HG02973 (cell line): Measurements from ENCODE around the gene HEPN1.

Source experiments
- ATAC-seq: cut with Tn5 transposase; IDR thresholded peaks from one replicate; pipeline ENCODE4 v1.9.1; 2021; ENCODE audit warnings: moderate library complexity; ENCODE audit not compliant: unreplicated experiment

The HEPN1 gene

GRCh38 chr11:124898711-124899110, 20.3 kb upstream of the HEPN1 start:
- ATAC-seq, result no peak

- no peak for ATAC-seq
Observed at GRCh38 chr11:124899383-124900145, 19.5 kb upstream of the HEPN1 start.

GRCh38 chr11:124900464-124900863, 18.6 kb upstream of the HEPN1 start:
- no peak for ATAC-seq

GRCh38 chr11:124902616-124903015, 16.4 kb upstream of the HEPN1 start:
- no peak for ATAC-seq

- ATAC-seq, result no peak
Observed at GRCh38 chr11:124915541-124916369, 3.3 kb upstream of the HEPN1 start.

- ATAC-seq, result no peak
Observed at GRCh38 chr11:124916370-124916710, 2.7 kb upstream of the HEPN1 start.

GRCh38 chr11:124917115-124917637, 1.9 kb upstream of the HEPN1 start:
- ATAC-seq, result no peak

- no peak for ATAC-seq
Observed at GRCh38 chr11:124919898-124920297, 848 bp downstream of the HEPN1 start.

GRCh38 chr11:124920356-124920755, 1.3 kb downstream of the HEPN1 start:
- ATAC-seq, result no peak

GRCh38 chr11:124920870-124921609, 2.0 kb downstream of the HEPN1 start:
- peak; percentile 64 for ATAC-seq

GRCh38 chr11:124922831-124923230, 3.8 kb downstream of the HEPN1 start:
- no peak for ATAC-seq

- ATAC-seq, result no peak
Observed at GRCh38 chr11:124923296-124923695, 4.2 kb downstream of the HEPN1 start.

- no peak for ATAC-seq
Observed at GRCh38 chr11:124928942-124929665, 10.1 kb downstream of the HEPN1 start.

- ATAC-seq, result peak; percentile 87
Observed at GRCh38 chr11:124930799-124931198, 11.7 kb downstream of the HEPN1 start.

GRCh38 chr11:124934862-124935547, 16.0 kb downstream of the HEPN1 start:
- no peak for ATAC-seq

GRCh38 chr11:124935548-124936514, 16.8 kb downstream of the HEPN1 start, which contains the start of gene HEPACAM:
TSS of gene HEPACAM (minus strand) at chr11:124936047. CDS start at chr11:124936006, 41 bp downstream.
- no peak for ATAC-seq

GRCh38 chr11:124937336-124937935, 18.4 kb downstream of the HEPN1 start:
- ATAC-seq, result no peak

- no peak for ATAC-seq
Observed at GRCh38 chr11:124938206-124938765, 19.2 kb downstream of the HEPN1 start.
